Adrenal gland (tissue), 12 donors: Measurements from ENCODE around the gene WDR62. TPM values are rescaled to one million over a fixed set of nuclear protein-coding genes. Genes with fewer than 3 reads are reported as not detected.

Experiments
- DNase-seq, 7 donors: peaks; one replicate each; pipeline ENCODE4 v3.0.0-alpha.2; 2019 to 2020
- H3K27ac ChIP-seq, 5 donors: fragments of 200-600 bp; sonication (generic) in 4 of 5; 1 replicate in 3 of 5; 2 replicates in 2 of 5; pipeline versions ENCODE4 v1.5.1 to v1.8.0; 2016 to 2020; ENCODE audit warnings: mild to moderate bottlenecking in 1 of 5
- H3K27me3 ChIP-seq: fragments of 200-600 bp; 2 replicates; pipeline ENCODE4 v1.8.0; 2021
- H3K36me3 ChIP-seq, 2 donors: fragments of 200-600 bp; replicated peaks in 1 of 2; 1 replicate in 1 of 2; 2 replicates in 1 of 2; pipeline versions ENCODE4 v1.5.1 to v1.8.0; 2018 to 2022
- H3K4me1 ChIP-seq, 2 donors: fragments of 200-600 bp; replicated peaks in 1 of 2; 1 replicate in 1 of 2; 2 replicates in 1 of 2; pipeline versions ENCODE4 v1.5.1 to v1.8.0; 2018 to 2021
- H3K4me3 ChIP-seq, 4 donors: fragments of 200-600 bp; sonication (generic) in 3 of 4; one replicate each; pipeline ENCODE4 v1.5.1; 2016 to 2018
- H3K9me3 ChIP-seq, 3 donors: fragments of 200-600 bp; sonication (generic) in 1 of 3; replicated peaks in 1 of 3; 1 replicate in 2 of 3; 2 replicates in 1 of 3; pipeline versions ENCODE4 v1.5.1 to v1.8.0; 2016 to 2021
- POLR2A ChIP-seq, 2 donors: fragments of 450-650 bp; IDR thresholded peaks; one replicate each; pipeline ENCODE4 v1.6.1; 2017; ENCODE audit warnings: antibody characterized with exemption in 2 of 2, mild to moderate bottlenecking in 2 of 2, moderate library complexity in 1 of 2
- WGBS, 4 donors: extraction: QIAGEN DNeasy Blood & Tissue Kit in 2 of 4; methylation state at CpG; one replicate each; pipeline versions ENCODE4 v1.1.5 to v1.1.7; 2013 to 2017; 5-methylcytosine and 5-hydroxymethylcytosine counted together
- intact Hi-C, 2 donors: fragments of 100-400 bp; cut with DNase I; formaldehyde crosslinking; loops; one replicate each; pipeline versions ENCODE4 v1.14.1 to v1.15.0; 2022 to 2023
- polyA plus RNA-seq, 3 donors: library from polyadenylated mRNA; stranded (reverse); fragments of 200-250 nt in 2 of 3; fragments of 350-450 nt in 1 of 3; fragmentation: Illumina TruSeq in 1 of 3; extraction: RNeasy Lipid Tissue Mini Kit (QIAGEN cat#74804) in 1 of 3; gene quantifications; one replicate each; pipeline ENCODE4 v1.2.3, GENCODE V29; 2013 to 2014
- total RNA-seq, 9 donors: library from RNA; depleted of rRNA in 4 of 9; stranded (reverse); fragments of >200 nt in 4 of 9; fragments of 120-200 nt in 1 of 9; fragmentation: NEBNext Ultra II Directional in 1 of 9; extraction: Animal tissue kit (Norgen Biotek cat#: 25700) in 1 of 9; gene quantifications; one replicate each; pipeline versions ENCODE4 v1.1.0 to v1.2.4, GENCODE V29; 2013 to 2023
- TF ChIP-seq, protein P1 (sequence below), 6 experiments: fragments of 450-650 bp in 4 of 6; fragments of 200-600 bp in 2 of 6; sonication (generic) in 1 of 6; IDR thresholded peaks; 1 replicate in 5 of 6; 2 replicates in 1 of 6; pipeline versions ENCODE4 v1.5.1 to v1.8.0; 2016 to 2021; ENCODE audit warnings: antibody characterized with exemption in 6 of 6, mild to moderate bottlenecking in 2 of 6, moderate library complexity in 1 of 6
- donor health status: healthy with polysubstance abuse.
- donor health status: Bipolar disorder and iron deficiency.
- donor health status: DM: yes; HTN: yes; CAD: no.
- donor health status: DM: no; HTN: no; CAD: no.
- donor health status: DM: no; HTN: no; CAD: no.
- donor health status: DM: yes; HTN: yes; CAD: no.

WDR62 gene
- total and polyA plus RNA-seq, 12 donors = 0.12 to 2.0 (median 0.70) TPM; not detected in 1

DNA sequence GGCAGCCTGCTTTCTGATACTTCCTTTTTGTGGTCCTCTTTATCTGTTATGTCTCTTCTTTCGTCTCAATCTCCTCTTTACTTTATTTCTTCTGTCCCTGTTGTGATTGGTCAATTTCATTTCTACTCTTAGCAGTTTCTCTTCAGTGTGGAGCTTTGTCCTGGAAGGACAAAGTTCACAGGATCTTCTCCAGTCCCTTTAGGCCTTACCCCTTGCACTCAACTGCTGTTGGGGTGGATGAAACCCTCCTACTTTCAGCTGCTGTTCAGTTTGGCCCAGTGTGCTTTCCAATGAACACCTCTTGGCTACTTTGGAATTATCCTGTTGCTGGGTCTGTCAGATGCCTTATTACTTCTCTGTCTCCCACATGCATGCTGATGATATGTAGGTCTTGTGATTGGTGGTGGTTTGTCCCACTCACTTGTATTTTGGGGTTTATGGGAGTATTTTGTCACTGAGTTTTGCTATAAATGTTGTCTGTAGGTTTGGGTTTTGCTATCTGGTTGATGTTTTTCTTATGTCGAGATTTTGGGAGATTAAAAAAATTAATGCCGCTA is 24.8 kb downstream of the WDR62 start:
- H3K4me1 ChIP-seq = no peaks in the 10 kb centered on the region
- intact Hi-C loops = no loop called here
- DNase-seq = no peak
- H3K4me3 ChIP-seq = no peak overlapping the region
- no peak overlapping the region for H3K27ac ChIP-seq
- no peak for TF ChIP-seq POLR2A (IDR thresholded peaks at IDR 0.05)
- TF ChIP-seq, protein P1, sequence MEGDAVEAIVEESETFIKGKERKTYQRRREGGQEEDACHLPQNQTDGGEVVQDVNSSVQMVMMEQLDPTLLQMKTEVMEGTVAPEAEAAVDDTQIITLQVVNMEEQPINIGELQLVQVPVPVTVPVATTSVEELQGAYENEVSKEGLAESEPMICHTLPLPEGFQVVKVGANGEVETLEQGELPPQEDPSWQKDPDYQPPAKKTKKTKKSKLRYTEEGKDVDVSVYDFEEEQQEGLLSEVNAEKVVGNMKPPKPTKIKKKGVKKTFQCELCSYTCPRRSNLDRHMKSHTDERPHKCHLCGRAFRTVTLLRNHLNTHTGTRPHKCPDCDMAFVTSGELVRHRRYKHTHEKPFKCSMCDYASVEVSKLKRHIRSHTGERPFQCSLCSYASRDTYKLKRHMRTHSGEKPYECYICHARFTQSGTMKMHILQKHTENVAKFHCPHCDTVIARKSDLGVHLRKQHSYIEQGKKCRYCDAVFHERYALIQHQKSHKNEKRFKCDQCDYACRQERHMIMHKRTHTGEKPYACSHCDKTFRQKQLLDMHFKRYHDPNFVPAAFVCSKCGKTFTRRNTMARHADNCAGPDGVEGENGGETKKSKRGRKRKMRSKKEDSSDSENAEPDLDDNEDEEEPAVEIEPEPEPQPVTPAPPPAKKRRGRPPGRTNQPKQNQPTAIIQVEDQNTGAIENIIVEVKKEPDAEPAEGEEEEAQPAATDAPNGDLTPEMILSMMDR (IDR thresholded peaks at IDR 0.05) = no peak
- no peaks in the 10 kb centered on the region for H3K9me3 ChIP-seq
- no peaks in the 10 kb centered on the region for H3K36me3 ChIP-seq
- WGBS, 4 donors = 92 to 94% (median 93%) methylated on average over 3 of the region's 3 CpGs
- no peaks in the 10 kb centered on the region for H3K27me3 ChIP-seq

DNA sequence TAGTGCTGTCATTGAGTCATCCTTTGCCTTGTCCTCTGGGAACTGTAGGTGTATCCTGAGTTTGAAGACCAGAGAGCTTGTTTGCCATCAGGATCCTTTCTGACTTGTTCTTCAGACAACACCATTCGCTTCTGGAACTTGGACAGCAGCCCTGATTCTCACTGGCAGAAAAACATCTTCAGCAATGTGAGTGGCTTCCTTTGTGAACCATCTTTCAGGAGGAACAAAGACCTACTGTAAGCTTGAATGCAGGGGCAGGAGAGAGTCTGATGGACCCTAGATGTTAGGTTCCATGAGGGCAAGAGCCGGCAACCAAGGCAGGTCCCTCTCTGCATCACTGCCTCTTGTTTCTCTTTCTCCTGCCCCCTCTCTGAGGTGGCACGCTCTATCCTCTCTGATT is 26.7 kb downstream of the WDR62 start:
- H3K4me1 ChIP-seq = no peaks in the 10 kb centered on the region
- DNase-seq = no peak
- 81 to 91% (median 85%) methylated on average over 3 of the region's 3 CpGs for WGBS, 4 donors
- H3K36me3 ChIP-seq = no peaks in the 10 kb centered on the region
- TF ChIP-seq, protein P1 (IDR thresholded peaks at IDR 0.05) = no peak
- no peak for TF ChIP-seq POLR2A (IDR thresholded peaks at IDR 0.05)
- H3K27me3 ChIP-seq = no peaks in the 10 kb centered on the region
- no peak overlapping the region for H3K4me3 ChIP-seq
- H3K9me3 ChIP-seq = no peaks in the 10 kb centered on the region
- H3K27ac ChIP-seq = no peak overlapping the region
- intact Hi-C loops = no loop called here

DNA sequence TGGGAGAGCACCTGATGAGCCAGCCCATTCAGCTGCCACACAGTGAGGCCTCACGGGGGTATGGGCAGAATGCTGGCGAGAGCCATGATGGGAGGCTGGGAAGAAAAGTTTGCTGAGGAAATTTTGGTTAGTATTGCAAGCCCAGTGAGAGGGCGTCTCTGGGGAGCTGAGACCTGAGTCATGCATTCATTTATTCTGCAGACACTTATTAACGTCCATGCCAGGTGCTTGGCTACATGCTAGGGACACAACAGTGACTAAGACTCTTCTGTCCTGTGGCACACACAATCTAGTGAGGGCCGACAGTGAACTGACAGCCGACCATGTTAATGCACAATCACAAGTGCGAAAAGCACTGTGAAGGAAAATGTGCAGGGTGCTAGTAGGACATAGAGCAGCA is 27.2 kb downstream of the WDR62 start:
- no peaks in the 10 kb centered on the region for H3K9me3 ChIP-seq
- 88 to 91% (median 89%) methylated on average over 7 of the region's 7 CpGs for WGBS, 4 donors
- H3K4me3 ChIP-seq = no peak overlapping the region
- no peak overlapping the region for H3K27ac ChIP-seq
- no peak for DNase-seq
- H3K27me3 ChIP-seq = no peaks in the 10 kb centered on the region
- intact Hi-C loops = no loop called here
- H3K36me3 ChIP-seq = no peaks in the 10 kb centered on the region
- no peaks in the 10 kb centered on the region for H3K4me1 ChIP-seq
- no peak for TF ChIP-seq POLR2A (IDR thresholded peaks at IDR 0.05)
- TF ChIP-seq, protein P1 (IDR thresholded peaks at IDR 0.05) = no peak

DNA sequence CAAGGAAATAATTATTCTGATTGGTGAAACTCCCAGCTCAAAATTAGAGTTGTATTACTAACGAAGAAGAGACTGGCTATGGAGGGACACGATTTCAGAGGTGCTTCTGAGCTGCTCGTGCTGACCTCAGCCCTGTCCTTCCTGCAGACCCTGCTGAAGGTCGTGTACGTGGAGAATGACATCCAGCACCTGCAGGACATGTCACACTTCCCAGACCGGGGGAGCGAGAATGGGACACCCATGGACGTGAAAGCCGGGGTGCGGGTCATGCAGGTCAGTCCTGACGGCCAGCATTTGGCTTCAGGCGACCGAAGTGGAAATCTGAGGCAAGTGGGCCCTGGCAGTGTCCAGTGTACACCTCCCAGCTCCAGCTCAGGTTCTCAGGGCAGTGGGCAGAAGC is 28.2 kb downstream of the WDR62 start:
- DNase-seq = no peak
- TF ChIP-seq POLR2A (IDR thresholded peaks at IDR 0.05) = no peak
- TF ChIP-seq, protein P1 (IDR thresholded peaks at IDR 0.05) = no peak
- Histone ChIP-seq H3K9me3 (no peaks in the 10 kb centered on the region), H3K27me3 (no peaks in the 10 kb centered on the region), H3K4me1 (no peaks in the 10 kb centered on the region), H3K4me3 (no peak overlapping the region), H3K36me3 (no peaks in the 10 kb centered on the region), H3K27ac (no peak overlapping the region)
- WGBS, 4 donors = 92 to 97% (median 94%) methylated on average over 5 to 13 of the region's 13 CpGs
- intact Hi-C loops = no loop called here
